ENCODE measurements around the gene TRIM24.

TRIM24 gene

GRCh38 chr7:138575897-138576428 lies 115.9 kb downstream of the TRIM24 start:
- Histone ChIP-seq H3K4me3 (replicated peaks; ENCODE audit: insufficient read depth, low read length) (no peak overlapping the region), H3K27me3 (ENCODE audit: insufficient read depth, poor library complexity, severe bottlenecking) (no peaks in the 10 kb centered on the region), H3K27ac (replicated peaks) (no peak overlapping the region)
- DNase-seq (ENCODE audit: low read depth in 1 of 2, low spot score in 1 of 2): no peak
- TF ChIP-seq CTCF (IDR thresholded peaks at IDR 0.05; ENCODE audit: insufficient read depth, low read length) (no peak), REST (IDR thresholded peaks at IDR 0.05; ENCODE audit: insufficient replicate concordance, low read depth) (no peak)

- Histone ChIP-seq H3K4me3 (replicated peaks; ENCODE audit: insufficient read depth, low read length) (no peak overlapping the region), H3K27me3 (ENCODE audit: insufficient read depth, poor library complexity, severe bottlenecking) (no peaks in the 10 kb centered on the region), H3K27ac (replicated peaks) (no peak overlapping the region)
- no peak for DNase-seq (ENCODE audit: low read depth in 1 of 2, low spot score in 1 of 2)
- TF ChIP-seq CTCF (IDR thresholded peaks at IDR 0.05; ENCODE audit: insufficient read depth, low read length) (no peak), REST (IDR thresholded peaks at IDR 0.05; ENCODE audit: insufficient replicate concordance, low read depth) (no peak), POLR2AphosphoS5 (IDR thresholded peaks at IDR 0.05; ENCODE audit: low read depth) (no peak), GABPA (IDR thresholded peaks at IDR 0.05; ENCODE audit: low read depth) (no peak), SPI1 (IDR thresholded peaks at IDR 0.05; ENCODE audit: borderline replicate concordance, low read depth) (no peak)
These were observed 119.1 kb downstream of the TRIM24 start for GRCh38 chr7:138579136-138579535.

GRCh38 chr7:138579671-138580070 lies 119.6 kb downstream of the TRIM24 start:
- TF ChIP-seq SPI1 (IDR thresholded peaks at IDR 0.05; ENCODE audit: borderline replicate concordance, low read depth): no peak
- no peak for TF ChIP-seq GABPA (IDR thresholded peaks at IDR 0.05; ENCODE audit: low read depth)
- no peak for TF ChIP-seq POLR2AphosphoS5 (IDR thresholded peaks at IDR 0.05; ENCODE audit: low read depth)
- no peak for TF ChIP-seq CTCF (IDR thresholded peaks at IDR 0.05; ENCODE audit: insufficient read depth, low read length)
- TF ChIP-seq REST (IDR thresholded peaks at IDR 0.05; ENCODE audit: insufficient replicate concordance, low read depth): no peak

More at GRCh38 chr7:138579671-138580070, 119.6 kb downstream of the TRIM24 start:
- Histone ChIP-seq H3K27ac (replicated peaks) (no peak overlapping the region), H3K4me3 (replicated peaks; ENCODE audit: insufficient read depth, low read length) (no peak overlapping the region), H3K27me3 (ENCODE audit: insufficient read depth, poor library complexity, severe bottlenecking) (no peaks in the 10 kb centered on the region)
- DNase-seq (ENCODE audit: low read depth in 1 of 2, low spot score in 1 of 2): no peak
